Nephron (organoid): ENCODE data around the gene TMBIM1.

Experiments used
- H3K27ac Mint-ChIP-seq, 3 experiments: 2 replicates each; pipeline ENCODE4 v1.8.0; 2020; ENCODE audit warnings: mixed read lengths in 3 of 3, mild to moderate bottlenecking in 2 of 3, moderate library complexity in 1 of 3
- H3K27me3 Mint-ChIP-seq: 2 replicates; pipeline ENCODE4 v1.8.0; 2021; ENCODE audit warnings: low read depth, mild to moderate bottlenecking, moderate library complexity, mixed read lengths
- H3K36me3 Mint-ChIP-seq: 2 replicates; pipeline ENCODE4 v1.8.0; 2020; ENCODE audit warnings: low read depth, mixed read lengths
- H3K4me1 Mint-ChIP-seq: 2 replicates; pipeline ENCODE4 v1.8.0; 2020; ENCODE audit warnings: mixed read lengths
- H3K4me3 Mint-ChIP-seq, 3 experiments: 2 replicates each; pipeline ENCODE4 v1.8.0; 2020; ENCODE audit warnings: mild to moderate bottlenecking in 3 of 3, mixed read lengths in 3 of 3, moderate library complexity in 2 of 3
- H3K9me3 Mint-ChIP-seq: 2 replicates; pipeline ENCODE4 v1.8.0; 2020; ENCODE audit warnings: mixed read lengths
- CTCF ChIP-seq, 3 experiments: fragments of 200-600 bp; sonication (generic); IDR thresholded peaks; one replicate each; pipeline ENCODE4 v1.5.0; 2021; ENCODE audit warnings: antibody characterized with exemption in 3 of 3; ENCODE audit not compliant: unreplicated experiment in 3 of 3

Gene TMBIM1

GRCh38 chr2:218252509-218253231 lies 39.6 kb downstream of the TMBIM1 start:
- Mint-ChIP-seq H3K27ac (peak overlapping the region in 1 of 3 experiments; percentile 15), H3K36me3 (peaks cover 69% of the 10 kb centered on the region), H3K4me1 (peaks cover 7% of the 10 kb centered on the region), H3K27me3 (no peaks in the 10 kb centered on the region), H3K9me3 (no peaks in the 10 kb centered on the region), H3K4me3 (no peak overlapping the region)
- TF ChIP-seq CTCF (IDR thresholded peaks at IDR 0.05; ENCODE audit: unreplicated experiment in 3 of 3) = no peak

GRCh38 chr2:218249691-218250090 lies 42.6 kb downstream of the TMBIM1 start:
- no peaks in the 10 kb centered on the region for H3K27me3 Mint-ChIP-seq
- H3K36me3 Mint-ChIP-seq = peaks cover 74% of the 10 kb centered on the region
- H3K4me1 Mint-ChIP-seq = peaks cover 7% of the 10 kb centered on the region
- no peak overlapping the region for H3K27ac Mint-ChIP-seq
- H3K9me3 Mint-ChIP-seq = no peaks in the 10 kb centered on the region
- no peak overlapping the region for H3K4me3 Mint-ChIP-seq
- TF ChIP-seq CTCF (IDR thresholded peaks at IDR 0.05; ENCODE audit: unreplicated experiment in 3 of 3) = no peak

- no peak for TF ChIP-seq CTCF (IDR thresholded peaks at IDR 0.05; ENCODE audit: unreplicated experiment in 3 of 3)
- H3K9me3 Mint-ChIP-seq = no peaks in the 10 kb centered on the region
- no peaks in the 10 kb centered on the region for H3K27me3 Mint-ChIP-seq
- peaks cover 65% of the 10 kb centered on the region for H3K36me3 Mint-ChIP-seq
- H3K4me3 Mint-ChIP-seq = no peak overlapping the region
- H3K4me1 Mint-ChIP-seq = no peaks in the 10 kb centered on the region
- peak overlapping the region in 1 of 3 experiments; percentile 55 for H3K27ac Mint-ChIP-seq
Observed at GRCh38 chr2:218245214-218245613, 47.1 kb downstream of the TMBIM1 start.

GRCh38 chr2:218244665-218245064 lies 47.6 kb downstream of the TMBIM1 start:
- H3K36me3 Mint-ChIP-seq = peaks cover 65% of the 10 kb centered on the region
- no peaks in the 10 kb centered on the region for H3K4me1 Mint-ChIP-seq
- H3K9me3 Mint-ChIP-seq = no peaks in the 10 kb centered on the region
- H3K27ac Mint-ChIP-seq = peak overlapping the region in 1 of 3 experiments; percentile 55
- TF ChIP-seq CTCF (IDR thresholded peaks at IDR 0.05; ENCODE audit: unreplicated experiment in 3 of 3) = no peak
- no peak overlapping the region for H3K4me3 Mint-ChIP-seq
- no peaks in the 10 kb centered on the region for H3K27me3 Mint-ChIP-seq

- H3K4me3 Mint-ChIP-seq = no peak overlapping the region
- H3K27ac Mint-ChIP-seq = no peak overlapping the region
- no peaks in the 10 kb centered on the region for H3K27me3 Mint-ChIP-seq
- H3K9me3 Mint-ChIP-seq = no peaks in the 10 kb centered on the region
- H3K4me1 Mint-ChIP-seq = no peaks in the 10 kb centered on the region
- H3K36me3 Mint-ChIP-seq = peaks cover 65% of the 10 kb centered on the region
- no peak for TF ChIP-seq CTCF (IDR thresholded peaks at IDR 0.05; ENCODE audit: unreplicated experiment in 3 of 3)
Observed at GRCh38 chr2:218244204-218244603, 48.1 kb downstream of the TMBIM1 start.

GRCh38 chr2:218238887-218239286 lies 53.4 kb downstream of the TMBIM1 start:
- TF ChIP-seq CTCF (IDR thresholded peaks at IDR 0.05; ENCODE audit: unreplicated experiment in 3 of 3) = no peak
- Mint-ChIP-seq H3K36me3 (peaks cover 71% of the 10 kb centered on the region), H3K4me1 (no peaks in the 10 kb centered on the region), H3K27ac (no peak overlapping the region), H3K4me3 (no peak overlapping the region), H3K9me3 (no peaks in the 10 kb centered on the region), H3K27me3 (no peaks in the 10 kb centered on the region)
